Embryonic facial prominence (tissue), 1 donor: ENCODE data around the gene CDC42EP5.
"Not testable (repeated sequence)": the region's sequence is repeated elsewhere in the genome, so short reads cannot be mapped to it uniquely, and the experiment has no call there.

Experiments used
- DNase-seq: peaks from one replicate; pipeline ENCODE4 v3.0.0-alpha.2; 2016; ENCODE audit errors: extremely low spot score

The CDC42EP5 gene, protein sequence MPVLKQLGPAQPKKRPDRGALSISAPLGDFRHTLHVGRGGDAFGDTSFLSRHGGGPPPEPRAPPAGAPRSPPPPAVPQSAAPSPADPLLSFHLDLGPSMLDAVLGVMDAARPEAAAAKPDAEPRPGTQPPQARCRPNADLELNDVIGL

DNA sequence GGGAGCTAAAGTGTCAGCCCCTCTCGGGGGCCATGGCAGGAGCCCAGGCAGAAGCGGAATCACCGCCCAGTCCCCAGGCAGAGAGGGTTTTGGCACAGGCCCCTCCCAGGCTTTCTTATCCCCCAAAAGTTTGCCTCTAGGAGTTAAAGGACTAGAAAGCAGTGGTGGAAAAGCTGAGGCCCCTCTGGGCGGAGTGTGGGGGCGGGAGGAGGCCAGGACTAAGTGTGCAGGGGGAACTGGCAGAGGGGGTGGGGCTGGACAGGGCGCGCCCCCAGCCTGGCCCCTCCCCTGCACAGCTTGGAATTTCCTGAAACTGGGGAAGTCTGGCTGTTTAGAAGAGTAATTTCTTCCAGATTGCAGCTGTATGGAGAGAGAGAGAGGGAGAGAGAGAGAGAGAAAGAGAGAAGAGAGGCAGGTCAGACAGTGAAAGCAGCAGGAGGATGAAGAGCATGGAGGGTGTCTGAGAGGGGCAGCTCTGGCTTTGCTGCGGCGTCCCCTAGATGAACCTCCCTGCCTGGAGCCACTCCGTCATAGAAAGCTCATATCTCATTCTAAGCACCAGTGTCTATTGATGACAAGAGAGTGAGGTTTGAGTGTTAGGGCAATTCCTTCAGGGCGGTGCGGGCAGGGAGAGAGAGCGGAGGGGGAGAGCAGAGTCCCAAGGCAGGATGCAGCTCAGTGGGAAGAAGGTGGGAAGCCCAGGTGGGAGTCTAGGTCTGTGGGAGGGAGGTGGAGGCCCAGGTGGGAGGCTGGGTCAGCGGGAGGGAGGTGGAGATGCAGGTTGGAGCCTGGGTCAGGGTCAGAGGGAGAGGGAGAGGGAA lies at the start of gene CDC42EP5:
TSS of gene CDC42EP5 (minus strand) at position 226 of the 821 bp plus-strand sequence. CDS start 7,749 bp downstream, outside the sequence.
- peak; percentile 96 for DNase-seq

DNA sequence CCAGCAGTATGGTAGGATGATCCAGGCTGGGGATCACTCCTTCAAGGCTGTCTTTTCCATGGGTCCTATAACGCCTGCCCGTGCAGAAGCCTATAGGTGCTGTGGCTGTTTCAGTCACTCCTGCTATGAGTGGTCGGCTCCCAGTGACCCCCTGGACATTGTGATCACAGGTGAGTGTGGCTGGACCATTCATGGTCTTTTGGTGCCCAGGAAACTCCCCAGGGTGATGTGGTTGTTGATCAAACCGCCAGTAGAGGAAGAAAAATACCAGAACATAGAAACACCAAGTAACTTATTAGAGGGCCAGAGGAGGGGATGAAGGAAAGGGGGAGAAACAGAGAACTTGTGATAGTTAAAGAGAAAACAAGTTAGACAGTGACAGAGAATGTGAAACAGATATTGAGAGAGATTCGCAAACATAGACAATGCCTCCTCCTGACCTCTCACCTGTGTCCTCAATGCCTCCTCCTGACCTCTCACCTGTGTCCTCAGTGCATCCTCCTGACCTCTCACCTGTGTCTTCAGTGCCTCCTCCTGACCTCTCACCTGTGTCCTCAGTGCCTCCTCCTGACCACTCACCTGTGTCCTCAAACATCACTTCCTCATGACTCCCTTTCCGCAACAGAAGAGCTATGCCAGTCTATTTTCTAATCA lies 48.9 kb upstream of the CDC42EP5 start:
- no peak for DNase-seq

DNA sequence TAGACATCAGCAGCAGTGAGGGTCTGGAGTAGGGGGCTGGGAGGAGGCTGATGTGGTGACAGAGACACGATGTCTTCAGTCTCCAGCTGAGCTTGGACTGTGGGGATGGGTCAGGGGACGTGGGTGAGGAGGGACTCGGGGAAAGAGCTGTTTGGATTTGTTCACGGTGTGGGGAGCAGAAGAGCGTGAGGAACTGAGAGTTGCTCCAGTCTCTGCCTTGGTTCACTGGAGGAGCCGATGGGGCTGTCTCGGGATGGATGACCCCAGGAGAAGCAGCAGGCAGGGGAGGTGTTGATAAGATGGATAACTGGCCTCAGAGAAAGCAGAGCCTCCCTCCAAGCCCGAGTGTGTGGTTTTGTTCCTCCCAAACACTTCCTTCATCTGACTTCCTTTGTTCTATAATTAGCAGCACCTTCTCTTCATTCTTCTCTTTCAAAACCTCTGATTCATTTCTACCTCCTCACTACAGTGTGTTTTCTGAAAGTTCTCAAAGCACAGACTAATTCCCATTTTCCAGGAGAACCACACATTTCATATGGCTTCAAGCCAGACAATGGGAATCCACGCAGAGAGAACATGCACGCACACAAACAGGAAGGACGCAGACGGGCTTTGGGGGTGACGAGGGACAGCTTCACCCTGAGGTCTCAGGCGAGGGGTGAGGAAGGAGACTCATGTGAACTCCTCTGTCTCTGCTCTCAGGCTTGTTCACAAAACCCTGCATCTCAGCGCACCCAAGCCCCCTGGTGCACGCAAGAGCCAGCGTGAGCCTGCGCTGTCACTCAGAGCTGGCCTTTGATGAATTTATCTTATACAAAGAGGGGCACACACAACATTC lies 48.1 kb upstream of the CDC42EP5 start:
- no peak for DNase-seq

DNA sequence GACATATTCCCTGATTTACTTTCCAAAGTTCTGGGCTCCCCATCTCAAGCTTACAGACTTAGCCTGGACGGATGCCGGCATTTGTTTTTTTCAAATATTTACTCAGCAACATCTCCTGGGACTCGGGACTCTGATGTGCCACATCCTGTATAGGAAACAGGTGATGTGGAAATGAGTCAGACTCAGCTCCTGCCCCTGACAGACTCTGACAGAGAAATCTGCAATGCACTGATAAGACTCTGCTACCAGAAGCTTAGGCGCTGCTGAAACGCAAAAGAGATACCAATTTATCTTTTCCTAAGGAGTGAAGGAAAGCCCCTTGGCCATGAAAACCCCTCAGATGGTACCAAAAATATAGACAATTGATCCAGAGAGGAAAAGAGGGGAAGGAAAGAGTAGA lies 45.7 kb upstream of the CDC42EP5 start:
- no peak for DNase-seq

DNA sequence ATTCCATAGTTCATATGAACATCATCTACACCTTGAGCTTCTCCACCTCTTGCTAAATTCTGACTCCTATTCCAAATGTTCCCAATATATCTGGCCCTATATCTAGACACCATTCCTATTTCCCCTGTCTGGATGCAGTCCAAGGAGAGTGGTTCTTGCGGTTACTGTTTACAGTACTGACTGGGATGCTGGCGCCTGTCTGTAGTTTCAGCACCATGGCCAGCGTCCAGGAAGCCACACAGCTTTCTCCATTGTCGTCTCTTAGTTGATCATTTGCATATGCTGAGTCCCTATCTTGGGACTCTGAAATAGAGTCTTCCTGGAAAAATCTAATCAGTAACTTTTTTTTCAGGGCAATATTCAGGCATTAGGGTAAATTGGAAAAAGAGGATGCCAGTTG lies 44.4 kb upstream of the CDC42EP5 start:
- DNase-seq, result no peak

DNA sequence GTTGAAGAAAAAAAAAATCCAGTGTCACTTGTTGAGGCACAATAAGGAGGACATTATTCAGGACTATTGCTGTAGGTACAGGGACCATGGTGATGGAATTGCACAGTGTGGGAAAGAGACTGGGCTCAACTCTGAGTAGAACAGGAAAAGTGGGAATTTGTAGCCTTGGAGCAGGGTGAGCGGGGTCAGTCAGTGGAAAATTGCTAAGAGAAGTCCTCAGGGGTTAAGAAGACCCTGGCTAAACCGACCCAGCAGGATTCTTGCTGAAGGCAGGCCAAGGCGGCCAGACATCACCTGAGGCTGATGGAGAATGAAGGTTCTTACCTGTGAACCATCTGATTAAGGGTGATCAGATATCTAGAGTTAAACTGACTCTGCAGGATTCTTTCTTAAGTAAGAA lies 42.1 kb upstream of the CDC42EP5 start:
- no peak for DNase-seq

DNA sequence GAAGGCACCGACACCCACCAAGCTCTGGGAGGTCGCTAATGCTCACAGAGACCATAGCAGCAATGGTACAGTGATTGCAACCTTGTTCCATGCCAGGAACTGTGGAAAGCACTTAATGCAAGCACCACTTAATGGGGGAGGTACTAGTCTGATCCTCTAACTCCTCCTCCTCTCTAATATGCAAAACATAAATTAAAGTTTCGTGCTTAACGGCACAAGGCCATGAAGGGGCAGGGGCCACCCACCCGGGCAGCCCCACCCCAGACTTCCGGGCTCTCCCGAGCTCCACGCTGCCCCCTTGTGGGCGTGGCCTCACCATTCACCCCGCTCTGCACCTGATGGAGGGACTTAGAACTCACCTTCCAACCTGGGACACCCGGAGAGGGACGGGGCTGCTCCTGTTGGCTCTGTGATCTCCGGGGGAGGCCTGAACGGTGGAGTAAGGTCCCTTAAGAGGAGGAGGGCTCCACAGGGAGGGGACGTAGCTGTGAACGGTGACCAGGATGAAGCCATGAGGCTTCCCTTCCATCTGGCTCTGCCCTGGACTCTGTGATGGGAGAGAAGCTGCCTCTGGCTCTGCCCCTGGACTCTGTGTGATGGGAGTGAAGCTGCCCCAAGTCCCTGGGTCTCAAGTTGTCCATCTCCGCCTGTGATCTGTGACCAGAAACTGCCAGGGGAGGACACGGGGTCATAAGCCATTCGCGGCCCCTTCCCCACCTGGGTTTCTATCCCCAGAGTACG lies 36.3 kb upstream of the CDC42EP5 start:
- DNase-seq, result not testable (repeated sequence)

DNA sequence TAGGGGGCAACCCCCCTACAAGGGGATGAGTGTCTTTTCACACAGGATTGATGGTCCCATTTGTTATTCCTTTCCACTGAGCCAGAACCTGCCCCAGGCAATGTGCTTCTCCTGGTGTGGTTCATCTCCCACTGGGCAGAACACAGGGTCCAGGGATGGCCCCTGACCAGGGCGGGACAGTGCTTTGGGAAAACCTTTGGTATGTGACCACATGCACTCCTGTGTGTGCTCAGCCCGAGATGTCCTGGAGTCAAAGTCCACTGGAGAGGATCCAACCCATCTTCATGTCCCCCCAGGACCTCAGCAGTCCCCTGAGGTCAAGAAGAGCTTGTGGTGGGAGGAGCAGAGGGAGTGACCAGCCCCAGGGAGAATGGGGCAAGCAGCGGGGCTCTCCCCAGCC lies 35.4 kb upstream of the CDC42EP5 start:
- not testable (repeated sequence) for DNase-seq

DNA sequence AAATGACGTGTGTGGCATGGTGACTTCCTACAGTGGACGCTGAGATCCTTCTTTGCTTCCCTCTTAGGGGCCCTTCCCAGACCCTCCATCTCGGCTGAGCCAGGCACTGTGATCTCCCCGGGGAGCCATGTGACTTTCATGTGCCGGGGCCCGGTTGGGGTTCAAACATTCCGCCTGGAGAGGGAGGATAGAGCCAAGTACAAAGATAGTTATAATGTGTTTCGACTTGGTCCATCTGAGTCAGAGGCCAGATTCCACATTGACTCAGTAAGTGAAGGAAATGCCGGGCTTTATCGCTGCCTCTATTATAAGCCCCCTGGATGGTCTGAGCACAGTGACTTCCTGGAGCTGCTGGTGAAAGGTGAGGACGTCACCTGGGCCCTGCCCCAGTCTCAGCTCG lies 34.7 kb upstream of the CDC42EP5 start:
- no peak for DNase-seq

DNA sequence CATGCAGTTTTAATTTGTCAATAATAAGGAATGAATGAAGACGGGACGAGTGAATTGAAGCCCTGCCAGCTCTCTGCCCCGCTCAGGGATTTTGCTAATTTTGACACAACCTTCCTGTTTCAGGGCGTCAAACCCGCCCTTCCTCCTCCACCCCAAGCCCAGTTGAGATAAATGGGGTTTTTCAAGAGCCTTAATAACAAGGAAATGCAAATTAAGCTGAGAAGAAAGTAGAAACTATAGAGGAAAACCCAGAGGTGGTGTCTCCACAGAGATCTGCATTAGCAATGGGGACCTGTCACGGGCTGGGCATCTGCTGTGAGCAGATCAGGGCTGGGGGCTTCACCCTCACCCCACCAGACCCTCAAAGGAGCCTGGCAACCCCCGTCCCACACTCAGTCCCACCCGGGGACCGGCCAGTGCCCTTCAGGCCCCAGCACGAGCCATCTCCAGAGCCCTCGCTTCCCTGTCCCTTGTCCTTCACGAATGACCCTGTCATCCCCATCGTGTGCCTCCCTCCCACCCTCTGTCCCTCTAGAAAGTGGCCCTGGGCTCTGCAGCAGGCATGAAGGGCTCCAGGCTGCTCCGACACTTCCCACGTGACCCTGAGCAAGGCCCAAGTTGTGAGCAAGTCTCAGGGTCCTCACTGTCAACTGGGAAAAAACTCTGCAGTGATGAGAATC lies 34.1 kb upstream of the CDC42EP5 start:
- not testable (repeated sequence) for DNase-seq

DNA sequence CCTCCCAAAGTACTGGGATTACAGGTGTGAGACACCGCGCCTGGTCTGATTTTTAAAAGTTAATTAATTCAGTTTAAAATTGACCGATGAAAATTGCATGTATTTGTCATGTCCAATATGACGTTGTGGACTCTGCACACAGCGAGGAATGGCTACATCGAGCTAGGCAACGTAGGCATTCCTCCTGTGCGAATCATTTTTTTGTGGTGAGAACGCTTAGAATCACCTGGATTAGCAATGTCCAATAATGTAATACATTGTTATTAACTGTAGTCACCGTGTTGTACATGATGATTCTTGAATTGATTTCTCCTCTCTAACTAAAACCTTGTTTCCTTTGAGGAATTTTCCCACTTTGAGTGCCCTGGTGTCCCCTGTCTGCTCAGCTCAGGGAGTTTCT lies 33.0 kb upstream of the CDC42EP5 start:
- DNase-seq, result no peak

DNA sequence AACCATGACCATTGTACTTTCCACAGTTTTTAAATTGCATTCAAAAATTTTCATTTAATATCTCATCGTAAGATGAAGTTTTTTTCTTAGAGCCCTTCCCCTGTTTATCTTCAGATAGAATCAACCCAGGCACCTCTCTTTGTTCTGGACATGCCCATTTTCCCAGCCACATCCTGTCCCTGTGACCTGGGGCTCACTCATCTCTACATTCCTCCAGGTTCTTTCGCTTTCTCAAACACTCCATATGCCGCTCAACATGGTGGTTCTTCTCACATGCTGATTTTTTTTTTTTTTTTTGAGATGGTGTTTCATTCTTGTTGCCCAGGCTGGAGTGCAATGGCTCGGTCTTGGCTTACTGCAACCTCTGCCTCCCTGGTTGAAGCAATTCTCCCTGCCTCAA lies 32.4 kb upstream of the CDC42EP5 start:
- not testable (repeated sequence) for DNase-seq

DNA sequence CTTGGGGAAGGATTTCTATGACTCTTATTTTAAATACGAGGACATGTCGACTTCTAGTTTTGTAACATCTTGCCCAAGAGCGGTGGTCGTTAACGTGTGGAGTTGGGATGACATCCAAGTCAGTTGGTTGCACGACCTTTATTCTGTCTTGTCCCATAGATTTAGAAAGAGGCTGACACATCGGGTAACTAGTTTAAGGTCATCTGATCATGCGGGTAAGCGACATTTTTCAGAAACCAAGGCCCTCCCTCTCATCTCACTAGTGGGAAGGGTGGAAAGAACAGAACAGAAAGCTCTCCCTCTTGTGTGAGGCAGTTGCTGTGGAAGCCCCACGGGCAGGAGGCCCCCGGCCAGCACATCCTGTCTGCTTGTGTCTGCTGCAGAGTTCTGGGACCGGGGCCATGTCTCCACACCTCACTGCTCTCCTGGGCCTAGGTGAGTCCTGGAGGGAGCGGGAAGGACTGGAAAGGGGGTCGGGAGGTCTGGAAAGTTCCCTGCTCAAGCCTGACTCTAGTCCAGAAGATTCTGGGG lies 29.5 kb upstream of the CDC42EP5 start, which contains the start of gene LAIR2:
TSS of gene LAIR2 (plus strand) at position 314 of the 531 bp plus-strand sequence. CDS start at position 402, 88 bp downstream.
- DNase-seq, result no peak

DNA sequence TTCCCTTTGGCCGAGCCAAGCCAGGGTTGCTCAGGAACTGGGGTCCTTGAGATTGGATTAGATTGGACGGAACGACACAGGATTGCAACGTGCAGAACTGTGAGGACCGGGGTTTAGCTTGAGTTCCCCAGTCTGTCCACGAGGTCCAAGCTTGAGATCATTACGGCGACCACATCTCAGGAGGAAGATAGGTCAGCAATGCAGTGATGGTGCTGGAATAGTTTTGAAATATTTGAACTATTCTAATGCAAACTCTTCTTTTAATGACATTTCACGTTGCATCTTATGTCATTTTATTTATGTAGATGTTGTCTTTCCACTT lies 25.3 kb upstream of the CDC42EP5 start:
- not testable (repeated sequence) for DNase-seq

DNA sequence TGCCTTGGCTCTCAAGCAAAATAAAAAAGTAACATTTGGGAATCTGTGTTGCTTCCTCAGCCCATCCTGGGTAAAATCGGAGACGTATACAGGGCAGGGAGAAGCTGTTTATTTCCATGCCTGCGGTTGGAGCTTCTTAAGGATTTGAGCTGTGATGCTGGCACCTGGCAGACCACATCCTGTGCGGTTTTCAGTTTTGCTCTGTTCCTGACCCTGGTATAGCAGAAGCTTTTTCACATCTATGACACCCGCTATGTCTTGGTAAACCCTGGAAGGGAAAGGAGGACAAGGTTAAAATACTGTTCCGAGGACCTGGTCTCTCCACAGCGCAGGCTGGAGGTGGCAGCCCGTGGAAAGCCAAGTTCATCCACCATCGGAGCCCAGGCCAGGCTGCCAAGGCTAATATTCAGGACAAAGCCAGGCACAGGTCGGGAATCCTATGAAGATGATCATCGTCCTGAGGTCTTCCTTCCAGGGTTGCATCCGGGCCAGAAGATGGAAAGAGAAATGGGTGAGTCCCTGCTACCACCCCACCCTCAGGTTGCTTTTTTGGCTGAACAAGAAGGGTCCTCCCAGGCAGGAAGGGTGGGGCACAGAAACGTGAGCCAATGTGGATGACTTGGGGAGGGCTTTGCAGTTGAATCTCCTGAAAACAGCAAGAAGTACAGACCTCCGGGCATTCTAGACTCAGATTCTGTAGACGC lies 24.8 kb upstream of the CDC42EP5 start:
- not testable (repeated sequence) for DNase-seq

DNA sequence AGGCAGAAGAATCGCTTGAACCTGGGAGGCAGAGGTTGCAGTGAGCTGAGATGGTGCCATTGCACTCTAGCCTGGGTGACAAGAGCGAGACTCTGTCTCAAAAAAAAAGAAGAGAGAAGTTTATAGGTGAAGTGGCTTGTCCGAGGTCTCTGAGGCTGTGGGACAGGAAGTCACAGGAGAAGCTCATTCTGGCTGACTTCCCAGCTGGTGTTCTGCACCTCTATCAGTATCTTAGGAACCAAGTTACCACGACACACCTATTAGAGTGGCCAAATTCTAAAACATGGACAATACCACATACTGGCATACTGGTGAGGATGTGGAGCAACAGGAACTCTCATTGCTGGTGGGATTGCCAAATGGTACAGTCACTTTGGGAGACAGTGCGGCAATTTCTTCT lies 22.2 kb upstream of the CDC42EP5 start:
- not testable (repeated sequence) for DNase-seq

DNA sequence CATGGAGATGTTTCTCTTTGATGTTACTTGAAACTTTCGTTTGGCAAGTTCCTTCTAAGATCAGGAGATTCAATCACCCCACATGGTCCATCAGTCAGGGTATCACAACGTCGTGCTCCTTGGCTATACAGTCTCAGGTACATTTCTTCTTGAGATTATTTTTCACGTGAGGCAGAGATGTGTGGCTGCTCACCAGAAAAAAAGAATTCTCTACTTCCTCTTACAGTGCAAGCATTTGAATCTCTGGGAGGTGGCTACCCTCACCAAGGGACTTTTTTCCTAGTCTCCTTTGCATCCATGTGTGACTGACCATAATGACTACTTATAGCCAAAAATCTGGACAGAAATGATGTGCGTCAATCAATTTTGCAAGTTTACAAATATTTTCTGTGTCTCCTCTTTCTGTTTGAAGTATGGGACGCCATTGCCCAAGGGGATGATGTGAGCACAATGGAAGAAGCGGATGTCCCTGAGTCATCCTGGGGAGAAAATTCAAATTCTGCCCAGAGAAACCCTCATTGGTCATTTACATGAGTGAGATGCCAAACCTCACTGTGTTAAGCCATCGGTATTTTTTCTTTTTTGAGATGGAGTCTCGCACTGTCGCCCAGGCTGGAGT lies 21.0 kb upstream of the CDC42EP5 start:
- DNase-seq, result no peak

DNA sequence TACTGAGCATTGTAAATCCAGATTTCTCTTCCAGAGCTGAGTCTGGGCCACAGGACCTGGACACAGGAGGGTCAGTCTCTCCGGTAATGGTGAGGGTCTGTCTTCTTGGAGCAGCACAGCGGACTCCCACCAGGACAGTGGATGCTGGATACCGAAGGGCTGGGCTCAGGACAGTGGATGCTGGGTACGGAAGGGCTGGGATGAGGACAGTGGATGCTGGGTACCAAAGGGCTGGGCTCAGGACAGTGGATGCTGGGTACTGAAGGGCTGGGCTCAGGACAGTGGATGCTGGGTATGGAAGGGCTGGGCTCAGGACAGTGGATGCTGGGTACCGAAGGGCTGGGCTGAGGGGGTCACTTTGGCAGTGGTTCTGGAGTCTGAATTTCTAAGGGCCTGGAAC lies 20.0 kb upstream of the CDC42EP5 start:
- not testable (repeated sequence) for DNase-seq

DNA sequence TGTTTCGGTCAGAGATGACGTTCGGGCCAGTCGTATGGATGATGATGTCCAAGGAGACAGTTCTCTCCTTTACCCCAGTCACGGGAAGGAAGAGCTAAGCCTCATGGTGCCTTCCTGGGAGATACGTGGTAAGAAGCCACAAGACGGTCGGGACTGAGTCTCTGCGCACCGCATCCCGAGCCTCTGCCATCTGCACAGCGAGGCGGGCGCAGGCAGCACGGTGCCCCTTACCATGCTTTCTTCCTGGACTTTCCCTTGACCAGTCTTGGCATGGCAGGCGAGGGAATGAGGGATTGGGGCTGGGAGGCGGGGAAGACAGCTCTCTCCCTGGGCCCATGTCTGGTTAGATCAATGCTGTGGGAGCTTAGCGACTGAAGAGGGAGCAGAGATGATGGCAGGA lies 19.5 kb upstream of the CDC42EP5 start:
- no peak for DNase-seq
